Muscle layer of duodenum (tissue), 2 donors: ENCODE measurements around the gene LINGO3.
A peak's percentile ranks its signal among the peaks of the same experiment; 100 is the strongest.
"Not testable (repeated sequence)": the region's sequence is repeated elsewhere in the genome, so short reads cannot be mapped to it uniquely, and the experiment has no call there.

Experiments used
- H3K27ac ChIP-seq: one replicate; pipeline ENCODE4 v1.7.0; 2013; ENCODE audit warnings: mild to moderate bottlenecking, low read length
- H3K27me3 ChIP-seq: one replicate; pipeline ENCODE4 v1.7.0; 2013; ENCODE audit warnings: low read depth, mild to moderate bottlenecking, control low read depth, low read length
- H3K36me3 ChIP-seq, 2 donors: one replicate each; pipeline ENCODE4 v1.7.0; 2013; ENCODE audit warnings: low read length in 2 of 2, control low read depth in 1 of 2, mild to moderate bottlenecking in 1 of 2; ENCODE audit not compliant: insufficient read depth in 2 of 2, control insufficient read depth in 1 of 2
- H3K4me1 ChIP-seq, 2 donors: one replicate each; pipeline ENCODE4 v1.7.0; 2013; ENCODE audit warnings: low read length in 2 of 2, mild to moderate bottlenecking in 2 of 2, control low read depth in 1 of 2, moderate library complexity in 1 of 2; ENCODE audit not compliant: insufficient read depth in 2 of 2, control insufficient read depth in 1 of 2
- H3K4me3 ChIP-seq, 2 donors: one replicate each; pipeline ENCODE4 v1.7.0; 2013; ENCODE audit warnings: low read length in 2 of 2, low read depth in 1 of 2, mild to moderate bottlenecking in 1 of 2
- H3K9me3 ChIP-seq, 2 donors: one replicate each; pipeline ENCODE4 v1.7.0; 2013; ENCODE audit warnings: low read length in 2 of 2, control low read depth in 1 of 2, mild to moderate bottlenecking in 1 of 2; ENCODE audit not compliant: control insufficient read depth in 1 of 2
- donor health status: healthy.

The LINGO3 gene

GRCh38 chr19:2283835-2284507 lies 24.0 kb downstream of the LINGO3 start:
- H3K4me3 ChIP-seq: no peak overlapping the region
- H3K4me1 ChIP-seq: peaks cover 0 to 8% of the 10 kb centered on the region in 2 donors
- no peaks in the 10 kb centered on the region for H3K36me3 ChIP-seq
- H3K27me3 ChIP-seq: peaks cover 3% of the 10 kb centered on the region
- H3K9me3 ChIP-seq: no peaks in the 10 kb centered on the region
- no peak overlapping the region for H3K27ac ChIP-seq

GRCh38 chr19:2282862-2283237 lies 25.1 kb downstream of the LINGO3 start:
- Histone ChIP-seq H3K27me3 (no peaks in the 10 kb centered on the region), H3K27ac (no peak overlapping the region), H3K9me3 (no peaks in the 10 kb centered on the region), H3K4me1 (peaks cover 0 to 8% of the 10 kb centered on the region in 2 donors), H3K4me3 (peak overlapping the region in 1 of 2 donors; percentile 46), H3K36me3 (no peaks in the 10 kb centered on the region)

GRCh38 chr19:2282062-2282861 lies 25.7 kb downstream of the LINGO3 start, which contains the start of gene PEAK3:
Gene PEAK3, minus strand, starts transcription at chr19:2282175. Its CDS starts 1,244 bp downstream, at chr19:2280931.
- H3K4me3 ChIP-seq: peak within 1 kb of the TSS; percentile 16 to 46
- H3K27me3 ChIP-seq: no peaks in the 10 kb centered on the region
- H3K4me1 ChIP-seq: peaks cover 0 to 8% of the 10 kb centered on the region in 2 donors
- H3K9me3 ChIP-seq: no peaks in the 10 kb centered on the region
- no peaks in the 10 kb centered on the region for H3K36me3 ChIP-seq
- no peak within 1 kb of the TSS for H3K27ac ChIP-seq

DNA sequence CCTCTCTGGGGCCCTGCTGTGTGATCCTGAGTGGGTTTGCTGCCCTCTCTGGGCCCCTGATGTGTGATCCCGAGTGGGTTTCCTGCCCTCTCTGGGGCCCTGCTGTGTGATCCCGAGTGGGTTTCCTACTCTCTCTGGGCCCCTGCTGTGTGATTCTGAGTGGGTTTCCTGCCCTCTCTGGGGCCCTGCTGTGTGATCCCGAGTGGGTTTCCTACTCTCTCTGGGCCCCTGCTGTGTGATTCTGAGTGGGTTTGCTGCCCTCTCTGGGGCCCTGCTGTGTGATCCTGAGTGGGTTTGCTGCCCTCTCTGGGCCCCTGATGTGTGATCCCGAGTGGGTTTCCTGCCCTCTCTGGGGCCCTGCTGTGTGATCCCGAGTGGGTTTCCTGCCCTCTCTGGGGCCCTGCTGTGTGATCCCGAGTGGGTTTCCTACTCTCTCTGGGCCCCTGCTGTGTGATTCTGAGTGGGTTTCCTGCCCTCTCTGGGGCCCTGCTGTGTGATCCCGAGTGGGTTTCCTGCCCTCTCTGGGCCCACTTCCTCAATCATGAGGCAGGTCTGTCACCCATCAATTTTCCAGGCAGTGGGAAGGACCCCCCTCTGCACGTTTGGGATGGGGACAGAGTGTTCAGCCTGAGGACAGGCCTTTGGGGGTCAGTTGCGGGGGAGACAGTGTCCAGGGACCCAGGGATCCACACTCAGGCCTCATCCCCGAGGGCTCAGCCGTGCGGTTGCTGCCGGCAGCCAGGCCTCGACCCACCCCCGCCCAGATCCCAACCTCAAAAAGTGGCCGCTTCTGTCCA lies 26.5 kb downstream of the LINGO3 start:
- H3K9me3 ChIP-seq, H3K27me3 ChIP-seq, H3K27ac ChIP-seq, H3K36me3 ChIP-seq: not testable (repeated sequence)
- Histone ChIP-seq H3K4me3 (peak overlapping the region in 1 of 2 donors; percentile 46), H3K4me1 (peaks cover 0 to 10% of the 10 kb centered on the region in 2 donors)

GRCh38 chr19:2280633-2281264 lies 27.2 kb downstream of the LINGO3 start:
- no peaks in the 10 kb centered on the region for H3K27me3 ChIP-seq
- peaks cover 0 to 18% of the 10 kb centered on the region in 2 donors for H3K4me1 ChIP-seq
- H3K27ac ChIP-seq: no peak overlapping the region
- no peaks in the 10 kb centered on the region for H3K9me3 ChIP-seq
- H3K36me3 ChIP-seq: peaks cover 0 to 5% of the 10 kb centered on the region in 2 donors
- H3K4me3 ChIP-seq: no peak overlapping the region

DNA sequence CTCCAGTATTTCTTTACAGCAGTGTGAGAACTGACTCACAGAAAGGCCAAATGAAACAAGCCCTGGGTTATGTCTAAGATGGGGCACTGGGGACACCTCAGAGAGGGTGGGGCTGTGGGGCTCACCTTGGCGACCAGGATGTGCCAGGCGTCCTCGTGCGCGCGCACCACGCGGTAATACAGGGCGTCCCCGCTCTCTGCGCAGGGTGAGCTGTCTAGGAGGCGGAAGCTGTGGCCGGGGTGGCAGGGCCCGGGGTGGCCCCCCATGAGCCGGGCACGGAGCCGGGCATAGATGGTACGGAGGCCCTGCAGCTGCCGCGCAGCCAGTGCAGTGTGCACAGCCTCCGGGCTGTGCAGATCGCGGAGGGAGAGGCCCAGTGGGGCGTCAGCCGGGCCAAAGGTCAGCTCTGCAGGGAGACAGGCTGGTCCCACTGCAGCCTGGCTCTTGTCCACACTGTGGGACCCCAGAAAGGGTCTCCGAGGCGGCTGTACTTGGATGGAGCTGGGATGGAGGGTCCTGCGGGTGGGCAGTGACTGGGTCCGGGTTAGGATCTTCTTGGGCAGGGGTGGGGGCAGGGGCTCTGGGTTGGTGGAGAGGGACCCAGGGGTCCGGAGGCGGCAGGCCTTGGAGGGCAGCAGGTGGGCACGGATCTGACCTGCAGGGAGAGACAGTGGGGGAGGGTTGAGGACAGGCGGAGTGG lies 29.3 kb downstream of the LINGO3 start:
- Histone ChIP-seq H3K9me3 (no peaks in the 10 kb centered on the region), H3K4me3 (no peak overlapping the region), H3K27ac (no peak overlapping the region), H3K36me3 (peaks cover 0 to 5% of the 10 kb centered on the region in 2 donors), H3K27me3 (no peaks in the 10 kb centered on the region), H3K4me1 (peaks cover 5 to 35% of the 10 kb centered on the region in 2 donors)

DNA sequence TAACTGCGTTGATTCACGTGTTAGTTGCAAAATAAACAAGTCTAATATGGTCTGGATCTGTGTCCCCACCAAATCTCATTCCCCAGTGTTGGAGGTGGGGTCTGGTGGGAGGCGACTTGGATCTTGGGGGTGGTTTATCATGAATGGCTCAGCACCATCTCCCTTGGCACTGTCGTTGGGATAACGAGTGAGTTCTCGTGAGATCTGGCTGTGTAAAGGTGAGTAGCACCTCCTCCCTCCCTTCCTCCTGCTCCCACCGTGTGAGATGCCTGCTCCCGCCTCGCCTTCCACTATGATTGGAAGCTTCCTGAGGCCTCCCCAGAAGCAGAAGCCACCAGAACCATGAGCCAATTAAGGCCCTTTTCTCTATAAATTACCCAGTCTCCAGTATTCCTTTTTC lies 30.8 kb downstream of the LINGO3 start:
- peaks cover 0 to 16% of the 10 kb centered on the region in 2 donors for H3K36me3 ChIP-seq
- H3K9me3 ChIP-seq: no peaks in the 10 kb centered on the region
- no peaks in the 10 kb centered on the region for H3K27me3 ChIP-seq
- H3K27ac ChIP-seq: no peak overlapping the region
- H3K4me1 ChIP-seq: peaks cover 9 to 44% of the 10 kb centered on the region in 2 donors
- no peak overlapping the region for H3K4me3 ChIP-seq

DNA sequence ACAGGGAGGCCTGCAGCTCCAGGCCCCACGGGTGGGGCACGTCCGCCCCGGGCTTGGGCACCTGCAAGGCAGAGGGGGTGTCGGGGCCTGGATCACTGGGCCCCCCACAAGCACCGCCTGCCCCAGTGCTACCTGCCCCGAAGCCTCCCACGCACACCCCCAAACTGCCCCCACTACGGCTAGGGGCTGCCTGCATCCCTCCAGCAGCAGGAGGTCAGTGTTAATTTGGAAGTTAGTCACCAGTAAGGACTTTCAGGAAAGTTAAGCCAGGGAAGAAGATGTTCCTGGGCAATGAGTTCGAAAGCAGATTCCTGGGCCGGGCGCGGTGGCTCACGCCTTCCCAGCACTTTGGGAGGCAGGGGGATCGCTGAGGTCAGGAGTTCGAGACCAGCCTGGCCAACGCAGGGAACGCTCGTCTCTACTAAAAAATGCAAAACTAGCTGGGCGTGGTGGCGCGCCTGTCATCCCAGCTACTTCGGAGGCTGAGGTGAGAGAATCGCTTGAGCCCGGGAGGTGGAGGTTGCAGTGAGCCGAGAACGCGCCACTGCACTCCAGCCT lies 31.4 kb downstream of the LINGO3 start:
- no peak overlapping the region for H3K27ac ChIP-seq
- H3K9me3 ChIP-seq: no peaks in the 10 kb centered on the region
- H3K27me3 ChIP-seq: no peaks in the 10 kb centered on the region
- peaks cover 0 to 21% of the 10 kb centered on the region in 2 donors for H3K36me3 ChIP-seq
- H3K4me3 ChIP-seq: no peak overlapping the region
- H3K4me1 ChIP-seq: peaks cover 9 to 48% of the 10 kb centered on the region in 2 donors

GRCh38 chr19:2275588-2276428 lies 32.1 kb downstream of the LINGO3 start:
- H3K36me3 ChIP-seq: peaks cover 0 to 24% of the 10 kb centered on the region in 2 donors
- peaks cover 9 to 54% of the 10 kb centered on the region in 2 donors for H3K4me1 ChIP-seq
- H3K4me3 ChIP-seq: no peak overlapping the region
- H3K27ac ChIP-seq: no peak overlapping the region
- no peaks in the 10 kb centered on the region for H3K27me3 ChIP-seq
- no peaks in the 10 kb centered on the region for H3K9me3 ChIP-seq
